ENCODE measurements around the gene ACTRT2. TPM values are rescaled to one million over a fixed set of nuclear protein-coding genes. Genes with fewer than 3 reads are reported as not detected.

The ACTRT2 gene
- total RNA-seq, 1 experiment from 2014 or later = not detected

DNA sequence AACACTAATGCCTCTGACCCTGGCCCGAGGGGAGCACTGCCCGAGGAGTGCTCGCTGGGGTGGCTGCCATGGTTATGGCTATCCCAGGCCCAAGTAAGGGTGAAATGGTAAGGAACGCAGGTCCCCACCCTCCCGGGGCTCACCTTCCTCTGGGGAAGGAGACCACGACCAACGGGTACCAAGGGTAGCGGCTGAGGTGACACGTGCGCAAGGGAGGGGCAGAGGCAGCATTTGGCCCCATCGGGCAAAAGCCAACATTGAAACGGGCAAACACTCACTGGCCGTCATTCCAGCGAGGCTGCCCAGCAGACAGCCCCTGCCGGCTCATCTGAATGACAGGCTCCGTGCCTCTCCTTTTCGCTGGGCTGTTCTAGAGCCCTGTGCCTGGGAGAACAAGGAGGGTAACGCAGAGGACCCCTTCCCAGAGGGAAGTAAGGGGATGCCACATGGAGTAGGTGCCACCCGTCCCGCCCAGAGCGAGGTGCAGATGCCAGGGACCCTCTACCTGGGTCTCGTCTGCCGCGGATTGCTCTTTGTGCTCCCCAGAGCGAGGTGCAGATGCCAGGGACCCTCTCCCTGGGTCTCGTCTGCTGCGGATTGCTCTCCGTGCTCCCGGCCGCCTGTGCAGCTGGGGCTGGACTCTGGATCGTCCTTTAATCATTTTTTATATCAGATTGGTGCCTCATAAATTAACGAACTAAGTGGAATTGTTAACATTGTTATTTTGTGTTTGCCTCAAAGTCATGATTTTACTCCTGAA lies 16.2 kb downstream of the ACTRT2 start:
- H3K27me3 Mint-ChIP-seq (ENCODE audit: insufficient read depth, unreplicated experiment) = peaks cover 11% of the 10 kb centered on the region
- H3K36me3 Mint-ChIP-seq (ENCODE audit: insufficient read depth, unreplicated experiment) = no peaks in the 10 kb centered on the region
- ChIA-PET POLR2A (no interaction called here), CTCF (no interaction called here)
- TF ChIP-seq, protein P1, sequence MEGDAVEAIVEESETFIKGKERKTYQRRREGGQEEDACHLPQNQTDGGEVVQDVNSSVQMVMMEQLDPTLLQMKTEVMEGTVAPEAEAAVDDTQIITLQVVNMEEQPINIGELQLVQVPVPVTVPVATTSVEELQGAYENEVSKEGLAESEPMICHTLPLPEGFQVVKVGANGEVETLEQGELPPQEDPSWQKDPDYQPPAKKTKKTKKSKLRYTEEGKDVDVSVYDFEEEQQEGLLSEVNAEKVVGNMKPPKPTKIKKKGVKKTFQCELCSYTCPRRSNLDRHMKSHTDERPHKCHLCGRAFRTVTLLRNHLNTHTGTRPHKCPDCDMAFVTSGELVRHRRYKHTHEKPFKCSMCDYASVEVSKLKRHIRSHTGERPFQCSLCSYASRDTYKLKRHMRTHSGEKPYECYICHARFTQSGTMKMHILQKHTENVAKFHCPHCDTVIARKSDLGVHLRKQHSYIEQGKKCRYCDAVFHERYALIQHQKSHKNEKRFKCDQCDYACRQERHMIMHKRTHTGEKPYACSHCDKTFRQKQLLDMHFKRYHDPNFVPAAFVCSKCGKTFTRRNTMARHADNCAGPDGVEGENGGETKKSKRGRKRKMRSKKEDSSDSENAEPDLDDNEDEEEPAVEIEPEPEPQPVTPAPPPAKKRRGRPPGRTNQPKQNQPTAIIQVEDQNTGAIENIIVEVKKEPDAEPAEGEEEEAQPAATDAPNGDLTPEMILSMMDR (IDR thresholded peaks at IDR 0.05; ENCODE audit: insufficient read depth in 1 of 2, low read depth in 1 of 2, low read length in 1 of 2, severe bottlenecking in 1 of 2, unreplicated experiment in 1 of 2) = no peak
- intact Hi-C loops (cut with micrococcal nuclease; ENCODE audit: unreplicated experiment) = no loop called here
- no peak for DNase-seq
- Histone ChIP-seq H3K4me1 (no peaks in the 10 kb centered on the region), H3K36me3 (ENCODE audit: control insufficient read depth, insufficient read depth, low read length) (no peaks in the 10 kb centered on the region), H3K9me3 (no peaks in the 10 kb centered on the region), H3K27me3 (replicated peaks; ENCODE audit: control insufficient read depth, insufficient read depth, low read length) (no peaks in the 10 kb centered on the region), H3K4me3 (ENCODE audit: low read depth, low read length) (no peak overlapping the region)
- no peaks in the 10 kb centered on the region for H3K4me1 Mint-ChIP-seq (ENCODE audit: low read depth, unreplicated experiment)
- H3K4me3 Mint-ChIP-seq (ENCODE audit: unreplicated experiment) = no peak overlapping the region
- no peaks in the 10 kb centered on the region for H3K9me3 Mint-ChIP-seq (ENCODE audit: unreplicated experiment)
- no TSS peak for BruUV-seq (replicated peaks)
- no peak overlapping the region for H3K27ac Mint-ChIP-seq (ENCODE audit: unreplicated experiment)

DNA sequence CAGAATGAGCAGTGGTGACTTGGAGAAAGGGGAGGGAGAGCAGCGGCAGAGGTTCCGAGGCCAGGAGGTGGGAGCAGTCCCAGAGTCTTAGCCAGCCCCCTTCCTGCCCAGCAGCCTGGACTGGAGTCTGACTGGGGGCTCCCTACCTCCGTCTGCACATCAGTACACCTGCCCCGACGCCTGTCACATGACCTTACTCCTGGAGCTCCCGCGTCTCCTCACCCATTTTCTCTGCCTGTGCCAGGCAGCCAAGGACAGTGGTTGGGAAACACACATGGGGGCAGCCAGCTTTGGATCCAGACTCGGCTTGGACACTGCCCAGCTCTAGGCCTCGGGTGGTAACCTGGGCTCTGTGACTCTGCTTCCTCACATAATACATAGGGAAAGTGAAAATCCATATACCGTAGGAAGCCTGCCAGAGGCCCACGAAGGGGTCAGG lies 16.9 kb downstream of the ACTRT2 start:
- Histone ChIP-seq H3K9me3 (no peaks in the 10 kb centered on the region), H3K36me3 (ENCODE audit: control insufficient read depth, insufficient read depth, low read length) (no peaks in the 10 kb centered on the region), H3K4me3 (ENCODE audit: low read depth, low read length) (no peak overlapping the region), H3K4me1 (no peaks in the 10 kb centered on the region), H3K27me3 (replicated peaks; ENCODE audit: control insufficient read depth, insufficient read depth, low read length) (no peaks in the 10 kb centered on the region)
- intact Hi-C loops (cut with micrococcal nuclease; ENCODE audit: unreplicated experiment) = no loop called here
- TF ChIP-seq, protein P1 (IDR thresholded peaks at IDR 0.05; ENCODE audit: insufficient read depth in 1 of 2, low read depth in 1 of 2, low read length in 1 of 2, severe bottlenecking in 1 of 2, unreplicated experiment in 1 of 2) = no peak
- no TSS peak for BruUV-seq (replicated peaks)
- H3K27ac Mint-ChIP-seq (ENCODE audit: unreplicated experiment) = no peak overlapping the region
- no peaks in the 10 kb centered on the region for H3K36me3 Mint-ChIP-seq (ENCODE audit: insufficient read depth, unreplicated experiment)
- CTCF ChIA-PET = no interaction called here
- DNase-seq = no peak
- POLR2A ChIA-PET = no interaction called here
- H3K4me3 Mint-ChIP-seq (ENCODE audit: unreplicated experiment) = no peak overlapping the region
- no peaks in the 10 kb centered on the region for H3K9me3 Mint-ChIP-seq (ENCODE audit: unreplicated experiment)
- H3K27me3 Mint-ChIP-seq (ENCODE audit: insufficient read depth, unreplicated experiment) = peaks cover 11% of the 10 kb centered on the region
- H3K4me1 Mint-ChIP-seq (ENCODE audit: low read depth, unreplicated experiment) = no peaks in the 10 kb centered on the region

DNA sequence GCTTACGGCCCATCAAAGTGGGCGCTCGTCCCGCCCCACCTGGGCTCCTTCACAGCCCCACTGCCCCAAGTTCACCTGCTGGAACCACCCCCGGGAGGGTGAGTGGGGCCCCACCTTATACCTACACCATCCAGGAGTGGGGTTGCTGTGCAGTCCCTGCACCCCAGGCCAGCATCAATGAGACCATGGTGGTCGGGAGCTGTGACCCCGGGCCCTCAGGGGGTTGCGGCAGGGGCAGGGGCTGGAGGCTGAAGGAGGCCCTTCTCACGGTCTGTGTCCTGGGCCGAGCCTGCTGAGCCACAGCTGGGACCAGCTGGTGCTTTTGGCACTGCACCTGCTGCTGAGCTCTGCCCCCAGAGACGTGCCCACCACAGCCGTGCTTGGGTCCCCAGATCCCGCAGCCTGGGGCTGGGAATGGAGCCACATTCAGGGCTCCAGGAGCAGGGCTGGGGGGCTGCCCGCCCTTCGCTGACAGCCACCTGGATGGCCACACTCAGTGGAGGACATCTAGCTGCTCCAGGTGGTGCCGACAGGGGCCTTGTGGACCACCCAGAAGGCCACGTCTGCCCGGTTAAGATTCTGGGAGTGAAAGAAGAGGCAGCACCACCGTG lies 17.4 kb downstream of the ACTRT2 start:
- no TSS peak for BruUV-seq (replicated peaks)
- Histone ChIP-seq H3K36me3 (ENCODE audit: control insufficient read depth, insufficient read depth, low read length) (no peaks in the 10 kb centered on the region), H3K9me3 (no peaks in the 10 kb centered on the region), H3K4me3 (ENCODE audit: low read depth, low read length) (no peak overlapping the region), H3K4me1 (no peaks in the 10 kb centered on the region), H3K27me3 (replicated peaks; ENCODE audit: control insufficient read depth, insufficient read depth, low read length) (no peaks in the 10 kb centered on the region)
- TF ChIP-seq, protein P1 (IDR thresholded peaks at IDR 0.05; ENCODE audit: insufficient read depth in 1 of 2, low read depth in 1 of 2, low read length in 1 of 2, severe bottlenecking in 1 of 2, unreplicated experiment in 1 of 2) = no peak
- Mint-ChIP-seq H3K4me1 (ENCODE audit: low read depth, unreplicated experiment) (no peaks in the 10 kb centered on the region), H3K27ac (ENCODE audit: unreplicated experiment) (no peak overlapping the region), H3K27me3 (ENCODE audit: insufficient read depth, unreplicated experiment) (peaks cover 11% of the 10 kb centered on the region), H3K4me3 (ENCODE audit: unreplicated experiment) (no peak overlapping the region), H3K36me3 (ENCODE audit: insufficient read depth, unreplicated experiment) (no peaks in the 10 kb centered on the region), H3K9me3 (ENCODE audit: unreplicated experiment) (no peaks in the 10 kb centered on the region)
- intact Hi-C loops (cut with micrococcal nuclease; ENCODE audit: unreplicated experiment) = no loop called here
- ChIA-PET CTCF (no interaction called here), POLR2A (no interaction called here)
- no peak for DNase-seq
